CD8-positive, alpha-beta memory T cell (primary cell): ENCODE measurements around the gene STH. TPM values are rescaled to one million over a fixed set of nuclear protein-coding genes. Genes with fewer than 3 reads are reported as not detected.

ENCODE experiments used
- CTCF ChIA-PET: fragments of 350-600 bp; sonication (Branson Sonifier 250); formaldehyde crosslinking; loops from one replicate; lab custom pipeline; 2021; ENCODE audit warnings: antibody characterized with exemption; lab: Charles Lee
- POLR2A ChIA-PET: fragments of 350-600 bp; sonication (Branson Sonifier 250); formaldehyde crosslinking; loops from one replicate; lab custom pipeline; 2021; ENCODE audit warnings: antibody characterized with exemption; lab: Charles Lee
- DNase-seq, 5 donors: peaks; one replicate each; pipeline versions ENCODE4 v3.0.0 to v3.0.0-alpha.2; 2020 to 2022; ENCODE audit warnings: mixed read lengths in 1 of 5
- H3K27ac ChIP-seq: one replicate; pipeline ENCODE4 v1.7.0; 2013; ENCODE audit warnings: low read depth, mild to moderate bottlenecking, low read length, moderate library complexity
- H3K27me3 ChIP-seq: 2 replicates; pipeline ENCODE4 v1.7.0; 2013; ENCODE audit warnings: low read length, mild to moderate bottlenecking; ENCODE audit not compliant: insufficient read depth, poor library complexity, severe bottlenecking
- H3K36me3 ChIP-seq: 2 replicates; pipeline ENCODE4 v1.7.0; 2013; ENCODE audit warnings: mild to moderate bottlenecking, low read length, moderate library complexity; ENCODE audit not compliant: insufficient read depth
- H3K4me1 ChIP-seq: 2 replicates; pipeline ENCODE4 v1.7.0; 2013; ENCODE audit warnings: mild to moderate bottlenecking, low read length, moderate library complexity; ENCODE audit not compliant: insufficient read depth
- H3K4me3 ChIP-seq: 2 replicates; pipeline ENCODE4 v1.7.0; 2013; ENCODE audit warnings: mild to moderate bottlenecking, low read length
- H3K9me3 ChIP-seq: 2 replicates; pipeline ENCODE4 v1.7.0; 2013; ENCODE audit warnings: mild to moderate bottlenecking, low read length
- H3K27ac Mint-ChIP-seq, 8 donors: one replicate each; pipeline ENCODE4 v1.8.0; 2020 to 2021; ENCODE audit warnings: mixed read lengths in 8 of 8, mild to moderate bottlenecking in 6 of 8, inconsistent platforms in 3 of 8, moderate library complexity in 3 of 8
- H3K27me3 Mint-ChIP-seq, 2 donors: one replicate each; pipeline ENCODE4 v1.8.0; 2020 to 2021; ENCODE audit warnings: mixed read lengths in 2 of 2, mild to moderate bottlenecking in 1 of 2, moderate library complexity in 1 of 2
- H3K36me3 Mint-ChIP-seq, 3 donors: one replicate each; pipeline ENCODE4 v1.8.0; 2020 to 2021; ENCODE audit warnings: mixed read lengths in 3 of 3, inconsistent platforms in 1 of 3, mild to moderate bottlenecking in 1 of 3
- H3K4me1 Mint-ChIP-seq, 3 donors: one replicate each; pipeline ENCODE4 v1.8.0; 2020 to 2021; ENCODE audit warnings: mixed read lengths in 3 of 3, inconsistent platforms in 1 of 3, mild to moderate bottlenecking in 1 of 3
- H3K4me3 Mint-ChIP-seq, 7 donors: one replicate each; pipeline ENCODE4 v1.8.0; 2020 to 2021; ENCODE audit warnings: mixed read lengths in 7 of 7, mild to moderate bottlenecking in 6 of 7, moderate library complexity in 4 of 7, inconsistent platforms in 2 of 7
- H3K9me3 Mint-ChIP-seq, 5 donors: one replicate each; pipeline ENCODE4 v1.8.0; 2020 to 2022; ENCODE audit warnings: mixed read lengths in 5 of 5, mild to moderate bottlenecking in 3 of 5, moderate library complexity in 2 of 5, inconsistent platforms in 1 of 5
- polyA plus RNA-seq: library from polyadenylated mRNA; unstranded; fragments of 300-500 nt; fragmentation: Illumina TruSeq; gene quantifications from one replicate; pipeline ENCODE4 v1.2.3, GENCODE V29; 2021
- total RNA-seq, 2 experiments: library from RNA; stranded (reverse); gene quantifications; one replicate each; pipeline ENCODE4 v1.2.3, GENCODE V29; 2021

The STH gene
- total and polyA plus RNA-seq, 3 experiments from 2014 or later: not detected

DNA sequence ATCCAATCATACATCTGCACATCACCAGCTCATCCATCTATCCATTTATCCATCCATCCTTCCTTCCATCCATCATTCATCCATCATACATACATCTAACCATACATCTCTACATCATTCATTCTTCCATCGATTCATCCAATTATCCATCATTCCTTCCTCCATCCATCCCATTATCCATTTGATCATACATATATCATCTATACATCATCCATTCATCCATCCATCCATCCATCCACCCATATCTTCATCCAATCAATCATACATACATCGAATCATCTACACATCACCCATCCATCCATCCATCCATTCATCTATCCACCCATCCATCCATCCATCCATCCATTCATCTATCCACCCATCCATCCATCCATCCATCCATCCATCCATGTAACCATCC is 29.3 kb upstream of the STH start:
- Mint-ChIP-seq H3K27me3 (peaks cover 18 to 47% of the 10 kb centered on the region in 2 donors), H3K4me3 (no peak overlapping the region), H3K36me3 (peaks cover 0 to 10% (median 2%) of the 10 kb centered on the region in 3 donors), H3K27ac (no peak overlapping the region), H3K9me3 (peaks cover 0 to 2% (median 0%) of the 10 kb centered on the region in 5 donors), H3K4me1 (no peaks in the 10 kb centered on the region)
- POLR2A ChIA-PET: no interaction called here
- no peaks in the 10 kb centered on the region for H3K36me3 ChIP-seq
- H3K27me3 ChIP-seq: peaks cover 4% of the 10 kb centered on the region
- no peak overlapping the region for H3K27ac ChIP-seq
- no peak overlapping the region for H3K4me3 ChIP-seq
- no peaks in the 10 kb centered on the region for H3K9me3 ChIP-seq
- DNase-seq: no peak
- H3K4me1 ChIP-seq: no peaks in the 10 kb centered on the region
- CTCF ChIA-PET: no interaction called here

DNA sequence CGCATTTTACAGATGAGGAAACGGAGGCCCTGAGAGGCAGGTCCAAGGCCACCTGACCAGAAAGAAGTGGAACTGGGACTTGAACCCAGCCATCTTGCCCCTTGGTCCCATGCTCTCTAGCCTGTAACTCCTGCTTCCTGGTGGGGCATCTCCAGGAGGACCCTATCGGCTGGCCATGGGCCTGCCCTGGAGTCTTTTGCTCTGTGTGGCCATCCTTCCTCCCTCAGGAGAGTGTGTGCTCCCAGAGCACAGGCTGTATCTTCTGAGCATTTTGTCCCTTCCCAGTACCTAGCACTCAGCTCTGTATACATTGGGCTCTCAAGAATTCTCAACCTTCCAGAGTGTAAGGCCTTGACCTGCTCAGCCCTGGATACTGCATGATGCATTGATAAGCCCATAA is 28.4 kb upstream of the STH start:
- H3K9me3 ChIP-seq: no peaks in the 10 kb centered on the region
- no peaks in the 10 kb centered on the region for H3K36me3 ChIP-seq
- no peaks in the 10 kb centered on the region for H3K4me1 ChIP-seq
- H3K27ac ChIP-seq: no peak overlapping the region
- no peak for DNase-seq
- Mint-ChIP-seq H3K4me1 (no peaks in the 10 kb centered on the region), H3K27me3 (peaks cover 15 to 47% of the 10 kb centered on the region in 2 donors), H3K9me3 (peaks cover 0 to 2% (median 0%) of the 10 kb centered on the region in 5 donors), H3K4me3 (no peak overlapping the region), H3K36me3 (peaks cover 0 to 10% (median 2%) of the 10 kb centered on the region in 3 donors), H3K27ac (no peak overlapping the region)
- CTCF ChIA-PET: no interaction called here
- peaks cover 4% of the 10 kb centered on the region for H3K27me3 ChIP-seq
- POLR2A ChIA-PET: no interaction called here
- no peak overlapping the region for H3K4me3 ChIP-seq

DNA sequence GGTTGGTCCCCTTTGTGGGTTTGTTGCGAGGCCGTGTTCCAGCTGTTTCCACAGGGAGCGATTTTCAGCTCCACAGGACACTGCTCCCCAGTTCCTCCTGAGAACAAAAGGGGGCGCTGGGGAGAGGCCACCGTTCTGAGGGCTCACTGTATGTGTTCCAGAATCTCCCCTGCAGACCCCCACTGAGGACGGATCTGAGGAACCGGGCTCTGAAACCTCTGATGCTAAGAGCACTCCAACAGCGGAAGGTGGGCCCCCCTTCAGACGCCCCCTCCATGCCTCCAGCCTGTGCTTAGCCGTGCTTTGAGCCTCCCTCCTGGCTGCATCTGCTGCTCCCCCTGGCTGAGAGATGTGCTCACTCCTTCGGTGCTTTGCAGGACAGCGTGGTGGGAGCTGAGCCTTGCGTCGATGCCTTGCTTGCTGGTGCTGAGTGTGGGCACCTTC is 27.3 kb upstream of the STH start:
- no peak for DNase-seq
- CTCF ChIA-PET: no interaction called here
- H3K4me3 Mint-ChIP-seq: no peak overlapping the region
- no peak overlapping the region for H3K27ac Mint-ChIP-seq
- H3K36me3 ChIP-seq: no peaks in the 10 kb centered on the region
- POLR2A ChIA-PET: no interaction called here
- H3K9me3 Mint-ChIP-seq: peaks cover 0 to 2% (median 0%) of the 10 kb centered on the region in 5 donors
- H3K27ac ChIP-seq: no peak overlapping the region
- H3K9me3 ChIP-seq: no peaks in the 10 kb centered on the region
- peaks cover 0 to 10% (median 2%) of the 10 kb centered on the region in 3 donors for H3K36me3 Mint-ChIP-seq
- H3K4me1 ChIP-seq: no peaks in the 10 kb centered on the region
- peaks cover 4% of the 10 kb centered on the region for H3K27me3 ChIP-seq
- H3K4me1 Mint-ChIP-seq: no peaks in the 10 kb centered on the region
- H3K4me3 ChIP-seq: no peak overlapping the region
- H3K27me3 Mint-ChIP-seq: peaks cover 16 to 41% of the 10 kb centered on the region in 2 donors

DNA sequence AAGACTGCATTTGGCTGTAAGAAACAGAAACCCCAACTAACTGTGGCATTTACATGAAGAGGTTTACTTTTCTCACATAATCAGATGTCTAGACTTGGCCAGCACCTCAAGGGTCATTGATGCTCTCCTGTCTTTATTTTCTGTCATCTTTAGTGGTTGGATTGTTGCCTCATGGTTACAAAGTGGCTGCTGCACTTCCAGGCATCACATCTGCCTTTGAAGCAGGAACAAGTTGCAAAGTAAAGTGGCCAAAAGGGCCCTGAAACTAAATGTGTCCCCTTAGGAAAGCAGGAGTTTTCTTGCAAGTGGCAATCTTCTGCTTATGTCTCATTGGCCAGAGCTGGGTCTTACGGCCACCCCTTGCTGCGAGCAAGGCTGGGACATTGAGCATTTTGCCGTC is 26.5 kb upstream of the STH start:
- peaks cover 3 to 5% (median 4%) of the 10 kb centered on the region in 3 donors for H3K4me1 Mint-ChIP-seq

DNA sequence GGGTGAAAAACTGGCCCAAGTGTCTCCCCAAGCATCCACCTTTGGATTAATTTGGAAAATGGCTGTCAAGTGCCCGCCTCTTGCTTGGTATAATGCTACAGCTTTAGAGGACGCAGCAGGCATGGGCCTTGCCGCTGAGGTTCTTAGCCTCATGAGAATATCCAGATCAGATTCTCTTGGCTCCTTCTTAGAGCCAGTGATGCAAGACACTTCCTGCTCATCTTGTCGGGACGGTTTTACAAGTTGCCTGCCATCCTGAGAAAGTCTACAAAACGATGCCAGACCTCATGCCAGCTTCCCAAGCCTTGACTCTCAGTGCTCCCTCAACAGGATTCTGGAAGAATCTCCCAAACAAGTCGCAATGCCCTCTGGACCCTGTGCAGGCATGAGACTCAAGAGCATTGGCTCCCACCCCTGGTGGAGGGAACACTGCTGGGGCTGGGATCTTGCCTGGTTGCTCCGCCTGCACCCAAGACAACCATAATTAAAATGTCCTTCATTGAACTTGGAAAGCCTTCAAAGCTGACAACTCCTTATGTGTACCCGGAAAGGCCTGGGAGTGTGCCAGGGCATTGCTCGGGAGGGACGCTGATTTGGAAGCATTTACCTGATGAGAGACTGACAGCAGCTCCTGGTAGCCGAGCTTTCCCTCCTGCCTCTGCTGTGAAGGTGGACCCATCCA is 25.8 kb upstream of the STH start:
- peaks cover 12 to 30% of the 10 kb centered on the region in 2 donors for H3K27me3 Mint-ChIP-seq
- H3K4me1 ChIP-seq: no peaks in the 10 kb centered on the region
- no peak overlapping the region for H3K4me3 ChIP-seq
- CTCF ChIA-PET: no interaction called here
- peaks cover 4 to 9% (median 7%) of the 10 kb centered on the region in 3 donors for H3K4me1 Mint-ChIP-seq
- peaks cover 4% of the 10 kb centered on the region for H3K27me3 ChIP-seq
- peaks cover 0 to 2% (median 0%) of the 10 kb centered on the region in 5 donors for H3K9me3 Mint-ChIP-seq
- H3K4me3 Mint-ChIP-seq: no peak overlapping the region
- no peak overlapping the region for H3K27ac Mint-ChIP-seq
- H3K36me3 ChIP-seq: no peaks in the 10 kb centered on the region
- H3K36me3 Mint-ChIP-seq: peaks cover 0 to 6% (median 2%) of the 10 kb centered on the region in 3 donors
- no peaks in the 10 kb centered on the region for H3K9me3 ChIP-seq
- no peak for DNase-seq
- H3K27ac ChIP-seq: no peak overlapping the region
- POLR2A ChIA-PET: no interaction called here

More for the DNA sequence above, 26.5 kb upstream of the STH start:
- Mint-ChIP-seq H3K27me3 (peaks cover 16 to 36% of the 10 kb centered on the region in 2 donors), H3K27ac (no peak overlapping the region), H3K9me3 (peaks cover 0 to 2% (median 0%) of the 10 kb centered on the region in 5 donors), H3K4me3 (no peak overlapping the region), H3K36me3 (peaks cover 0 to 10% (median 2%) of the 10 kb centered on the region in 3 donors)
- peaks cover 4% of the 10 kb centered on the region for H3K27me3 ChIP-seq
- no peaks in the 10 kb centered on the region for H3K4me1 ChIP-seq
- no peak overlapping the region for H3K4me3 ChIP-seq
- H3K9me3 ChIP-seq: no peaks in the 10 kb centered on the region
- no peak for DNase-seq
- ChIA-PET POLR2A (no interaction called here), CTCF (no interaction called here)
- H3K27ac ChIP-seq: no peak overlapping the region
- no peaks in the 10 kb centered on the region for H3K36me3 ChIP-seq

DNA sequence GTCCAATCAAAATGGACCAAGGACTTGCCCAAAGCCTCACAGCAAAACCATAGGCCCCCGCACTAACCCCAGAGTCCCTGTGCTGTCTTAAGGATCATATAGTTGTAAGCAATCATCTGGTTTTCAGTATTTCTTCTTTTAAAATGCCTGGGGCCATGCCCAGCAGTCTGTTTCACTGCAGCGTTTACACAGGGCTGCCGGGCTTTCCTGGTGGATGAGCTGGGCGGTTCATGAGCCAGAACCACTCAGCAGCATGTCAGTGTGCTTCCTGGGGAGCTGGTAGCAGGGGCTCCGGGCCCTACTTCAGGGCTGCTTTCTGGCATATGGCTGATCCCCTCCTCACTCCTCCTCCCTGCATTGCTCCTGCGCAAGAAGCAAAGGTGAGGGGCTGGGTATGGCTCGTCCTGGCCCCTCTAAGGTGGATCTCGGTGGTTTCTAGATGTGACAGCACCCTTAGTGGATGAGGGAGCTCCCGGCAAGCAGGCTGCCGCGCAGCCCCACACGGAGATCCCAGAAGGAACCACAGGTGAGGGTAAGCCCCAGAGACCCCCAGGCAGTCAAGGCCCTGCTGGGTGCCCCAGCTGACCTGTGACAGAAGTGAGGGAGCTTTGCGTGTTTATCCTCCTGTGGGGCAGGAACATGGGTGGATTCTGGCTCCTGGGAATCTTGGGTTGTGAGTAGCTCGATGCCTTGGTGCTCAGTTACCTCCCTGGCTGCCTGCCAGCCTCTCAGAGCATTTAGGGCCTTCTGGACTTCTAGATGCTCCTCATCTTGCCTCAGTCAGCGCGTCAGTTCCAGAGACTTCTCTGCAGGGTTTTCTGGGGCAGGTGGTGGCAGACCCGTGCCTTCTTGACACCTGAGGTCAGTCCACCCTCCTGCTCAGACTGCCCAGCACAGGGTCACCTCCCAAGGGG is 24.8 kb upstream of the STH start:
- Mint-ChIP-seq H3K9me3 (peaks cover 0 to 2% (median 0%) of the 10 kb centered on the region in 5 donors), H3K27me3 (peaks cover 8 to 26% of the 10 kb centered on the region in 2 donors), H3K36me3 (peaks cover 0 to 6% (median 2%) of the 10 kb centered on the region in 3 donors), H3K4me3 (no peak overlapping the region), H3K27ac (no peak overlapping the region), H3K4me1 (peaks cover 4 to 9% (median 7%) of the 10 kb centered on the region in 3 donors)
- Histone ChIP-seq H3K27ac (no peak overlapping the region), H3K4me3 (no peak overlapping the region), H3K4me1 (no peaks in the 10 kb centered on the region), H3K36me3 (no peaks in the 10 kb centered on the region), H3K9me3 (no peaks in the 10 kb centered on the region), H3K27me3 (no peaks in the 10 kb centered on the region)
- ChIA-PET CTCF (no interaction called here), POLR2A (no interaction called here)
- DNase-seq: no peak

DNA sequence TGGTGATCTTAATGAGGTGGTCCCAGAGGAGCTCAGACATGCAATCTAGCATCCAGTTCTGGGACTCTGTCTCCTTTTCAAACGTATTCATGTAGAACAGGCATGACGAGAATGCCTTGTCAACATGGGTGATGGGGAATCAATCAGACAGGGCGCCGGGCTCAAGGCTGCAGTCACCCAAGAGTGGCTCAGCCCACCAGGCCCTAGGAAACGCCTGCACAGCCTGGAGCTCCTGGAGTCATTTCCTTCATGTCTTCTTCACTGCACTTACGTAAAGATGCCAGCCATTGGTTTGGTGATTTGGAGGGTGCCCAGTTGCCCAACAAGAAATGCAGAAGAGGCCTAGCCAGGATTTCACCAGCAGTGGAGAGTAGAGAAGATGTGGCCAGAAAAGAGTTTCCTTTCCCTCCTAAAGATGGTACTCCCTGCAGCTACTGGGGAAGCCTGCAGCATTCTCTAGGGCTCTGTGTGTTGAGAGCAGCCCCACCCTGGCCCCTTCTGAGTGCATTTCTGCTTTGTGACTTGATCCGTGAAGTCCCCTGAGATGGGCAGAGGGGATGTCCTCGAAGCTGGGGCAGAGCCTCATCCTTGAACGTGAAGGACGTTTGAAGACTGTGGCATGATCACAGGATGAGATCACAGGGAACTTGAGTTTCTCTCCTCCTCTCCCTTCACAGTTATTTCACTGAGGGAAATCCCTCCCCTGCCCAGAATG is 24.0 kb upstream of the STH start:
- Mint-ChIP-seq H3K4me3 (no peak overlapping the region), H3K27ac (peak overlapping the region in 1 of 8 donors; percentile 38), H3K36me3 (peaks cover 0 to 6% (median 0%) of the 10 kb centered on the region in 3 donors), H3K4me1 (peaks cover 4 to 9% (median 7%) of the 10 kb centered on the region in 3 donors), H3K9me3 (peaks cover 0 to 2% (median 0%) of the 10 kb centered on the region in 5 donors), H3K27me3 (peaks cover 4 to 20% of the 10 kb centered on the region in 2 donors)
- H3K27ac ChIP-seq: no peak overlapping the region
- ChIA-PET POLR2A (no interaction called here), CTCF (no interaction called here)
- no peak overlapping the region for H3K4me3 ChIP-seq
- H3K9me3 ChIP-seq: no peaks in the 10 kb centered on the region
- no peaks in the 10 kb centered on the region for H3K36me3 ChIP-seq
- no peak for DNase-seq
- no peaks in the 10 kb centered on the region for H3K4me1 ChIP-seq
- no peaks in the 10 kb centered on the region for H3K27me3 ChIP-seq
